Muscle of back (tissue), 13 donors: ENCODE measurements around the gene ING5. TPM values are rescaled to one million over a fixed set of nuclear protein-coding genes. Genes with fewer than 3 reads are reported as not detected.
"Not testable (repeated sequence)": the region's sequence is repeated elsewhere in the genome, so short reads cannot be mapped to it uniquely, and the experiment has no call there.

ENCODE experiments used
- DNase-seq, 3 donors: peaks; one replicate each; pipeline versions ENCODE4 v3.0.0 to v3.0.0-alpha.2; 2013
- long read RNA-seq, 9 donors: transcript quantifications; one replicate each; lab custom pipeline, GENCODE V29; 2026
- polyA plus RNA-seq, 10 donors: library from polyadenylated mRNA; unstranded; fragments of 120-200 nt; gene quantifications; one replicate each; pipeline ENCODE4 v1.2.1, GENCODE V29; 2013; ENCODE audit not compliant: insufficient read length in 10 of 10

Gene ING5
- 10 to 100 TPM; 15.9 to 31.1 (median 21.5) TPM for polyA plus RNA-seq
- long read RNA-seq, donor 1, full-length matches to known transcripts, result 2 of 2 reads
- long read RNA-seq, donor 1, partial matches to known transcripts, result 0 of 2 reads
- long read RNA-seq, donor 1, other reads (novel, unspliced or antisense), result 0 of 2 reads
- long read RNA-seq, donor 2, partial matches to known transcripts, result 0 of 3 reads
- long read RNA-seq, donor 2, other reads (novel, unspliced or antisense), result 0 of 3 reads
- long read RNA-seq, donor 3, result 0 reads
- long read RNA-seq, donor 4, full-length matches to known transcripts, result 1 of 1 reads
- long read RNA-seq, donor 4, partial matches to known transcripts, result 0 of 1 reads
- long read RNA-seq, donor 4, other reads (novel, unspliced or antisense), result 0 of 1 reads
- long read RNA-seq, donor 5, full-length matches to known transcripts, result 2 of 2 reads
- long read RNA-seq, donor 5, partial matches to known transcripts, result 0 of 2 reads
- long read RNA-seq, donor 5, other reads (novel, unspliced or antisense), result 0 of 2 reads
- long read RNA-seq, donor 6, full-length matches to known transcripts, result 2 of 2 reads
- long read RNA-seq, donor 6, partial matches to known transcripts, result 0 of 2 reads
- long read RNA-seq, donor 6, other reads (novel, unspliced or antisense), result 0 of 2 reads
- long read RNA-seq, donor 7, partial matches to known transcripts, result 0 of 3 reads
- long read RNA-seq, donor 7, other reads (novel, unspliced or antisense), result 0 of 3 reads
- long read RNA-seq, donor 8, full-length matches to known transcripts, result 5 of 5 reads
- long read RNA-seq, donor 8, partial matches to known transcripts, result 0 of 5 reads
- long read RNA-seq, donor 8, other reads (novel, unspliced or antisense), result 0 of 5 reads
- long read RNA-seq, donor 9, result 0 reads

DNA sequence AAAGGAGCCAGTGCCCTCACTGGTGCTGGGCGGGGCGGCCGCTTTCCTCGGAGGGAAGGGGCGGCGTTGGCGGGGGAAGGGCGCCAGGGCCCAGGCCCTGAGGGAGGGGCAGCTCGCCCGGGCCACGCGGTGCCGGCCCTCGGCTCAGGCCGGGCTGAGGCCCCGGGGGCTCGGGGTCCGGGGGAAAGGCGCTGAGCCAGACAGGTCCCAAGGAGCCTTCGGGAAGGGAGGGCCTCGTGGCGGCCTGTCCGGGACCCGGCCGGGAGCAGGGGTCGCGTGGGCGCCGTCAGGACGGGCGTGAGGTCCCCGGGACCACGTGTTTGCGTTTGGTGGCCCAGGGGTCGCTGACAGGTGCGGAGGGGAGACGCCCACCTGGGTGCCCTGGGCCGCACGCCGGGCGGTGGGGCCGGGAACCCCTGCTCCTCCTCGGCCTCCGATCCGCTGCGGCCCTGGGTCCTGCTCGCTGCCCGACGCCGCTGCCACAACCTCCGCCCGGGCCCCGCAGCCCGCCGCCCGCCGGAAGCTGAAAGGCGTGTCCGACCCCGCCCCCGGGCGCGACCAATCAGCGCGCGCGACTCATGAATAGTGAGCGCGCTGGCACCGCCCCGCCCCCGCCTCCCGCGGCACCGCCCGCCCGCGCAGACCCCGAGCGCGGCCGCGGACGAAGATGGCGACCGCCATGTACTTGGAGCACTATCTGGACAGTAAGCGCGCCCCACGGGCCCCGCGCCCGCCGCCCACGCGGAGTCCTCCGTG lies at the start of gene ING5:
ING5 (plus strand) TSS at position 641 of the 756 bp plus-strand sequence; CDS start at position 668, 27 bp downstream.
- peak; percentile 94 to 97 (median 95) for DNase-seq

DNA sequence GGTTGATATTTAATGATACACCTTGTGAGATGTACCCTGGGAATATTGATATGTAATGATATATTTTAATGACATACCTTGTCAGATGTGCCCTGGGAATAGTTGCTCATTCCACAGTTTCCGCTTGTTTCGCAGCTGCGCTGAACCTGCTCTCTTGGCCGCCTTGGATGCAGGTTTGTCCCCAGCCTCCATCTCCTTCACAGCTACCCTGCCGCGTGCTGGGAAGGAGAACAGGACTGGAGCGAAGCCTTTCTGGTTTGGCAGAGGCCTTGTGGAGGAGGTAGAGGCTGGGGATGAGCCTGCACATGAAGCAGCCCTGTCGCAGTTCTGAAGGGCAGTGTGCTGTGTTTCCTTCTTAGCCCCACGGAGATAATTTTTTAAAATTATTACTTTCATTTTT lies 49.7 kb upstream of the ING5 start:
- no peak for DNase-seq

DNA sequence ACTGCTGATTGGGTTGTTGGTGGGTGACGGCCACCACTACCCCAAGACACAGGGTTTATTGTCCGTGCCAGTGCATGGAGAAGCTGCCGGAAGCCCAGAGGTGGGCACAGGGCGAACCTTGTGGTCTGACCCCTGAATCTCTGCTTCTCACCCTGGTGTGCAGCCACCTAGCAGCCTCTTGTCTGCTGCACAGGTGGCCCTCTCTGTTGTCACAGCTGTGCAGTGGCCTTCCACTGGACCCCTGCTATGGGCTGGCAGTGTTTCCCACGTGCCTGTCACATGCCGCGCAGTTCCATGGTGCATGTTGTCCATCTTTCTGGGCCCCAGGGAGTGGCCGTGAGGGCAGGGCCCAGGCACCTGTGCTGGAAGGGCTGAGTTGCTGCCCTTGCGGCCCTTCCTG lies 49.1 kb upstream of the ING5 start:
- DNase-seq, result no peak

DNA sequence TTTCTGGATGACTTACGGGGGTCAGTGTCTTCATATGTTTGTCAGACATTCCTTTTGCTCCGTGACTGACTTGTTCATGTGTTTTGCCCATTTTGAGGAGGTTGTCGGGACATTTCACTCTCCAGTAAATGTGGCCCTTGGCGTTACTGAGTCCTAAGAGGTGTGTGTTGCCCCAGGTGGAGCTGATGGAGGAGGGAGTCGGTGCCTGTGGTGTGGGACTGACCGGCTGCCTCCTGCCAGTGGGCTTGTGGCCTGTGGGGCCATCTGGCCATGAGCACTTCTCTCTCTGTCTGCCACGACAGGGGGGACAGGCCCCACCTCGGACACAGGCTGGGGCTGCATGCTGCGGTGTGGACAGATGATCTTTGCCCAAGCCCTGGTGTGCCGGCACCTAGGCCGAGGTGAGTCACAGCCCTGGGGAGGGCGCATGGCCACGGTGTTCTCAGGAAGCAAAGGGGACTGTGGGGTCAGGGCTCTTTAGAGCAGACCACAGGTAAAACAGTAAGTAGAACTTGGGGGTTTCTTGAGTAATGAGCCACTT lies 48.6 kb upstream of the ING5 start:
- DNase-seq, result no peak

DNA sequence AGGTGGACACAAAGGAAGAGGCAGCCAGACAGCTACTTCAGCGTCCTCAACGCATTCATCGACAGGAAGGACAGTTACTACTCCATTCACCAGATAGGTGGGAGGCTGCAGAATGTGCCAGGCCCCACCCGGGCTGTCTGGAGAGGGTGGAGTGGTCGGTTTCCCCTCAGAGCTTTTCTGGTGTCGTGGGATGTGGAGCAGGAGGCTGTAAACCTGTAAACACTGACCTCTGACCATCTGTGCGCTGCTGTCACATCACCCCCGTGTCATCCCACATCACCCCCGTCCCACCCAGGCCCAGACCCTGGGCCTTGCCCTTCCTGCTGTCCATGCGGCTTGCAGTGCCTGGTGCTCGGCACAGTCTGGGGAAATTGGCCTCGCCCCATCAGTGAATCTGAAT lies 47.3 kb upstream of the ING5 start:
- no peak for DNase-seq

DNA sequence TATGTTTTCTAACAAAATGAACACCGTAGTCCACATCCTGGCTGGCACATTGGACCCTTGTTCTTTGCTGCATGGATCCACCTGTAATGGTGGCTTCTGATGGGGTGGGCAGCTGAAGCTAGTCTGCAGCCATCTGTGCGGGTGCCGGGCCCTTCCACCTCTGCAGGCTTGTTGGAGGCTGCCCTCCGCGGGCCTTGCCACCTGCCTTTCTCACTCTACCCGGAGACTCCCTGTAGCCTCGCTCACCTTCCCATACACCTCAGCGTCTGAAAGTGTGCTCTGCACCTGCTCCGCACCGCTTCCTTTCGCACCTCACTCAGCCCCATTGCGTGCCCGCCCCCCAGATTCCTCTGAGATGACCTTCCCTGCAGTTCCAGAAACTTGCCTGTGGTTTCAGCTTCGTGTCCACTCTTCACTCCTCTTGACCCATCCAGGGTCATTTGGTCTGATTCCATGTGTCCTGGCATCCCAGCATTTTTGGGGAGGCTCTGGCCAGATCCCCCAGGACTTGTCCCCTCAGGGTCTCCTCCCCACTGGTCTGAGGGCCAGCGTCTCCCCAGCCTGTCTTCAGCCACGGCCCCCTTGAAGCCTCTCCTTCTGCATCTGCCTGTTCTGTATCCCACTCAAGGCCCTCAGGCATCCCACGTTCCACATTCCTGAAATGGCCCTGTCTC lies 46.2 kb upstream of the ING5 start:
- no peak for DNase-seq

DNA sequence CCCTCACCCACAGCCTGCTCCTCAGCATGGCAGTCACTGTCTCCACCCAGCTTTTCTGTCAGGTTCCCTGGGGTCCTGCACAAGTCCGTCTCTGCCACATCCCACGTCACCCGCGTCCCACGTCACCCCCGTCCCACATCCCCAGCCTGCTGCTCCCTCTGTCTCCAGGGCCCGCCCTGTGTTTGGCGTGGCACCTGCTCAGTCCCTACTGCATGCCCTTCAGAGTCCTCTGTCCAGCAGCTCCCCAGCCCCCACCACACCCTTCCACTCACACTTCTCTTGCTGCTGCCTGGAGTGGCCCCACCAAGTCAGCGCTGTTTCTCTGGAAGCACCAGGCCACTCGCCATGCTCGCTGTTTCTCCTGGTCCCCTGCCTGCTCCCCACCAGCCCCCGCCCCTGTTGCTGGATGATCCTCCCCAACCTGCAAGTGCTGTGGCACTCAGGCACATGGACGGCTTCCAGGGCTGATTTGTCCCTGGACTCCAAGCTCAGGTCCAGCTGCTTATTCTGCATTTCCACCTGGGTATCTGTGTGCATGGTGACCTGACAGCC lies 45.6 kb upstream of the ING5 start:
- DNase-seq, result no peak

DNA sequence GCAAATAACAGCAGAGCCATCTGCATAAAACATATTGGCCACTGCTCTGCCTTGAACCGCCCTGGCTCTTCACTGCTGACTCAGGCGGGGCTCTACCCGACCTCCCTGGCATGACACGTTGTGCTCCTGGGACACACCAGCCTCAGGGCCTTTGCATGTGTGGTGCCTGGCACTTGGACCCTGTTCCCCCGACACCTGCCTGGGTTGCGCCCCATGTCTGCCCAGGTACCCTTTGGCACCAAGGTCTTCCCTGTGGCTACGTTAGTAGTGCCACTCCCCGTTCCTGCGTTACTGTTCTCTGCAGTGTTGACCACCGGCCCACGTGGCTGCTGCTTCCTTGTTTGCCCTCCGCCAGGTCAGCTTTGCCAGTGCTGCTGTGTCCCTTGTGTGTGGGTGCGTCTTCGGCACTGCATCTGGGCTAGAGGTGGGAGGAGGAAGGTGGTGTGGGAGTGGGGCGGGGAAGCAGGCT lies 44.0 kb upstream of the ING5 start:
- no peak for DNase-seq

DNA sequence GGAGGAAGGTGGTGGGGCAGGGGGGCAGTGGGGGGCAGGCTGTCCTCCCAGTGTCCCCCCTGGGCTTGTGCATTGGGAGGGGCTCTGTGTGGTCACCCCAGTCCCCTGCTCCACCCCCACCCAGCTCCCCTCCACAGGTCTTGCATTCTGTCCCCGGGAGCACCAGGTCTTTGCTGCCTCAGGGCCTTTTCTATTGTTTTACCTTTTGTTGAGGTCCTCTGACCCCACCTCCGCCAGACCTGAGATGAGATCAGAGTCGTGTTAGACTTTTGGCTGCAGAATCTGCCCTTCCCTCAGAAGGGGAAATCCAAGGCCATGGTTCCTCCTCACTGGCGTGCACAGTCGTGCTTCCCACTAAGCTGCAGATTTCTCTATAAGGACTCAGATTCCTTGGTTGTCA lies 43.5 kb upstream of the ING5 start:
- no peak for DNase-seq

DNA sequence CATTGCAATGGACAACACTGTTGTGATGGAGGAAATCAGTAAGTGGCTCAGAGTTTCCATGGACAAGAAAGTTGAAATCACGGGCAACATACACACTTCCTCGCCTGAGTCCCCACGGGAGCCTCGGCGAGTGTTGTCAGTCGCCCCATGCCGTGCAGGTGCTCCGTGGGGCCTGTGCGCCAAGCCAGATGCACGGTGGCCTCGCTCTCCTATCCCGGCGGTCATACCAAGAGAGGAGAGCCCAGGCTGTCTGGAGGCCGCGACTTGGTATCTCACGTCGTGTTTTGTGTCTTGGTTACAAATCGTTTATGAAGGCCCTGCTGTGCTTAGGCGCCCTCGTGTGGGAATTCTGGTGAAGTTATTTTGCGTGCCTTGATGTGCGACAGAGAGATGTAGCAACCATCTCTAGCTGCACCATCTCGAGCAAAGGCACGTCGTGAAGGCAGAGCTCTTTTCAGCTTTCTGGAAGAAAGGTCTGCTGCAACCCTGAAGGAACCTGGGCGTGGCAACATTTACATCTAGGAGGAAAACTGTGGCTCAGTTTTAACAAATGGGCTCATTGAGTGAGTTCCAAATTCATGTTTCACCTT lies 42.6 kb upstream of the ING5 start:
- DNase-seq, result peak; percentile 63 to 87 (median 74)

DNA sequence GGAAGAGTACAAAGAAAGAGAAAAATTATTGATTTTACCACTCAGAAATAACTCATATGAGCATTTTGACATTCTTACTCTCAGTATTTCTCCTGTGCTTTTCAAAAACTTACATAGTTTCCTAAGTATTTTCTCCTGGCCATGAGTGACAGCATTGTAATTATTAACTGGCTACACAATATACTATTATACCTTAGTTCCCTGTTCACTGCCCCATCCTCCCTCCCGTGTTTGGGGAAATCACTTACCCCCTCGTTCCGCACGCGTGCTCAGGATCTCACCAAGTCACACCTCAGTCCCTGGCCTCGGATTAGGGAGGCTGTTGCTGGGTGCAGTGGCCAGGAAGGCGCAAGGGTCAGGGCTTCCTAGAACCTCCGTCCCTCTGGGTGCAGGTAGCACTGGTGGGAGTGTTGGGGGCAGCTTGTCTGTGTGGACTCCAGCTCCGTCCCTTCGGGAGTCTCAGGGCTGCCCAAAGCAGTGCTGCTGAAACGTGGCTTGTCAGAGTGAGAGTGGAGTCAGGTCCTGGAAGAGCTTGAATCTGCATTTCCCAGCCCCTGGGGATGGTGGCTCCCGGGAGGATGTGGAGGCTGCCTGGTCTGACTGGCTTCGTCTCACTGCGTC lies 41.1 kb upstream of the ING5 start:
- no peak for DNase-seq

DNA sequence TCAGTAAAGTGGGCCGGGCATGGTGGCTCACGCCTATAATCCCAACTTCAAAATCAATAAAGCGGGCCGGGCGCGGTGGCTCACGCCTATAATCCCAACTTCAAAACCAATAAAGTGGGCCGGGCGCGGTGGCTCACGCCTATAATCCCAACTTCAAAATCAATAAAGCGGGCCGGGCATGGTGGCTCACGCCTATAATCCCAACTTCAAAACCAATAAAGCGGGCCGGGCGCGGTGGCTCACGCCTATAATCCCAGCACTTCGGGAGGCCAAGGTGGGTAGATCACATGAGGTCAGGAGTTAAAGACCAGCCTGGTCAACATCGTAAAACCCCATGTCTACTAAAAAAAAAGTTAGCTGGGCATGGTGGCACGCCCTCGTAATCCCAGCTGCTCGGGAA lies 39.1 kb upstream of the ING5 start:
- DNase-seq, result not testable (repeated sequence)

DNA sequence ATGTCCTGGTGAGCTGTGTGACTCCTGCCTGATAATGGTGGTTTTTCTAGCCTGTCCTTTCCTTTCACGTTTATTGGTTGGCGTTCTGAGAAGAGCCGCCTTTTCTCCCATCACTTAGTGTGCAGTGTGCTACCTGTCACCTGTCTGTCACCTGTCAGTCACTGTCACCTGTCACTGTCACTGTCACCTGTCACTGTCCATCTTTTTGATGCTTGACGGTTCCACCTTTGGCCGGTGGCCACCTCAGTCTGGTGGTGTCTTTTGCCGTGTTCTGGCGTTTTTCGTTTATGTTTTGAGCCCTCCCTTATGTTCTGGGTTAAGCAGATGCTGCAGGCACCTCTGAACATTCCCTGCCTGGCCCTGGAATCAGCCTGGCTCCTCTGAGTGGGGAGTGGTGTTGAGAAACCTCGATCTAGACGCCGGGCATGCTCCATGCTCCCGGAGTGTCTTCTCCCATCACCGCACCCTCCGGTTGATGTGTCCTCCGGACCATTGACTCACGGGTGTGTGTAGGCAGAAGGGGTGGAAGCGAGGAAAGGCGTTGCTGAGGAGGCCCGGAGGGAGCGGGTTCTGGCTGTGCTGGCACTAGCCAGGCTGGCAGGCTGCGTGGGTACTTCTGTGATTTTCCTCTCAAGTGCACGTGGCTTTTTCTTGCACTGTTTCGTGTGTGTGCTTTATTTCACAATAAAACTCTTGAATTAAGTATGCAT lies 36.0 kb upstream of the ING5 start:
- DNase-seq, result no peak

DNA sequence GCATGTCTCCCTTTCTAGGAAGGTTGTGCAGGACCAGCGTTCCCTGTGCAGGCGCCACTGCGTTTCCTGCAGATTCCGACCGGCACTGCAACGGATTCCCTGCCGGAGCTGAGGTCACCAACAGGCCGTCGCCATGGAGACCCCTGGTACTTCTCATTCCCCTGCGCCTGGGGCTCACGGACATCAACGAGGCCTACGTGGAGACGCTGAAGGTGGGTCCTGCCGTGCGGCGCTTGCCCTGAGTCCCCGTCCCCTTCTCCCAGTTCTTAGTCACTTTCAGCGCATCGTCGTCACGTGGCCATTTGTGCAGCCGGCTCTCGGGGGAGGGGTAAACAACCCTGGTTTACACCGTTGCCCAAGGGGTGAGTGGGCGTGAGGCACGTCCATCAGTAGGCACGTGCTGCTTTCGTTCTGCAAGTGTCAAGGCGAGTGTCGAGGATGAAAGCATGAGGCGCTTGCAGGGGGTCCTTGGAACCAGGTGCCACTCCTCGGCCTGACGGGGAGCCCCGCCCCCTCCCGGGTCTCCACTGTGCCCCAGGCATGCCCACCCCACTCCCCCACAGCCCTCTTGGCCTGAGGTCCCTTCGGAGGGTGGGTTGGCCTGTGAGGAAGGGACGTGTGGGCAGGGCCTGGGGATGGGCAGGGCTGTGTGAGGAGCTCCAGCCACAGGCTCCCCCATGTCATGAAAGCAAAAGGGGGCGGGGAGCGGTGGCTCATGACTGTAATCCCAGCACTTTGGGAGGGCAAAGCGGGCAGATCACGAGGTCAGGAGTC lies 35.0 kb upstream of the ING5 start:
- no peak for DNase-seq

DNA sequence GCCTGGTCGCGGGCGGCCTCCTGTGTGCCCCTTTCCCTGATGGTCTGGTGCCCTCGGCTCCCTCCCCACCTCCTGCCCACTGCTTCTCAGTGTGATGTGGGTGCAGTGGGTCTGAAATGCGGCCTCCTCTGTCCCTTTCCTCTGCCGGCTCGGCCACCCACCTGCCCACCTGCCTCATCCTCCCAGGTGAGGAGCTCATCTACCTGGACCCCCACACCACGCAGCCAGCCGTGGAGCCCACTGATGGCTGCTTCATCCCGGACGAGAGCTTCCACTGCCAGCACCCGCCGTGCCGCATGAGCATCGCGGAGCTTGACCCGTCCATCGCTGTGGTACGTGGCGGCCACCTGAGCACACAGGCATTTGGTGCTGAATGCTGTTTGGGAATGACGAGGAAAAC lies 33.5 kb upstream of the ING5 start:
- no peak for DNase-seq

DNA sequence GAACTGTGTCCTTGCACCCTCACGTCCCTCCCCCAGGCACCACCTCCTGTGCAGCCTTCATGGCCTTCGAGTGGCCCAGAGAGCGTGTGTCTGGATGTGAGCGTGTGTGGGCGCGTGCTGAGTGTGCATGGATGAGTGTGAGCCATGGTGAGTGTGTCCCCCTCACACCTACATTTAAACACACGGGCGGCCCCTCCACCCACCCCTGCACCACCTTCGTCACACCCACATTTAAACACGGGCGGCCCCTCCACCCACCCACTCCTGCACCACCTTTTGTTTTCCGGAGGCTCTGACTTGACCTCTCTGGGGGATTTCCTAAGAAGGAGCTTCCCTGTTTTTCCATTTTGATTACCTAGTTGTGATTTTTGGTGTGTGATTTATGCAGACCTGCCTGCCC lies 33.0 kb upstream of the ING5 start:
- no peak for DNase-seq

DNA sequence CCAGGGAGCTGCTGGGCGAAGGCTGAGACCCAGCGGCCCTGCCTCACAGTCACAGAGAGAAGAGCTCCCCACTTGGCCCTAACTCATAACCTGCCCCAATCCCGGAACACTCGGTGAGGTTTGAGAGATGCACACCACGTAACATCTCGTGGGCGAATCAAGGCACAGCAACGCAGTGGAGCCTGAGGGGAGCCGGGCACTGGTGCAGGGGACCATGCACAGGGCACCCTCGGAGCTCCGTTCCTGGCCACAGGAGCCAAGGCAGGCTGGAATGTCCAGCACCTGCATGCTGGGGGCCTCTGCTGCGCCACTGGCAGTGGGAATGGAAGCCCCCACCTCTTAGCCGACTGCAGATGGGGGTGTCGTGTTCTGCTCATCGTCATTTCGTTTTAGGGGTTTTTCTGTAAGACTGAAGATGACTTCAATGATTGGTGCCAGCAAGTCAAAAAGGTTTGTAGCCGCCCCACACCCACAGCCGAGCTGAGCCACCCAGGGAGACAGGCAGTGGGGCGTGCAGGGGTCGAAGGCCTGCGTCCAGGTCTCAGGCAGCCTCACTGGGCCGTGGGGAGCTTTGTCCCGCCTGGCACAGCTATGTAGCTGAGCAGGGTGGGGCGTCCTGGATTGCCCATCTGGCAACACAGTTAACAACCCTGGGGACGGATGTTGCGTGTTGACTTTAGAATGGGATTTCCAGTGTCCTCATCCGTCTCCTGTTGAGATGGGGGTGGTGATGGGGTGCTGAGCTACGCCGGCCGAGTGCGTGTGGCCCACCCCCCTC lies 31.3 kb upstream of the ING5 start:
- DNase-seq, result no peak
